GM21619 (cell line): ENCODE results near the gene BAG2.
A peak's percentile ranks its signal among the peaks of the same experiment; 100 is the strongest.

Experiments
- ATAC-seq: cut with Tn5 transposase; IDR thresholded peaks from one replicate; pipeline ENCODE4 v1.9.1; 2021; ENCODE audit not compliant: unreplicated experiment

Gene BAG2

GRCh38 chr6:57221191-57221935, 49.2 kb downstream of the BAG2 start:
- ATAC-seq = peak; percentile 71

GRCh38 chr6:57221936-57222742, 50.0 kb downstream of the BAG2 start, which contains the start of gene RAB23:
Gene RAB23, minus strand, starts transcription at chr6:57222307. Its CDS starts 11,927 bp downstream, at chr6:57210380.
- peak; percentile 69 for ATAC-seq

GRCh38 chr6:57222743-57223077, 50.6 kb downstream of the BAG2 start:
- no peak for ATAC-seq

- ATAC-seq = no peak
These were observed 52.8 kb downstream of the BAG2 start for GRCh38 chr6:57224769-57225515.

GRCh38 chr6:57226221-57226620, 54.1 kb downstream of the BAG2 start:
- no peak for ATAC-seq
